Immature natural killer cell (primary cell): Measurements from ENCODE around the gene PLA2G6. TPM values are rescaled to one million over a fixed set of nuclear protein-coding genes. Genes with fewer than 3 reads are reported as not detected.

Experiments
- DNase-seq, 3 donors: peaks; one replicate each; pipeline ENCODE4 v3.0.0; 2022; ENCODE audit warnings: mixed read lengths in 1 of 3
- H3K27ac Mint-ChIP-seq, 6 donors: one replicate each; pipeline ENCODE4 v1.8.0; 2020; ENCODE audit warnings: mixed read lengths in 6 of 6, mild to moderate bottlenecking in 5 of 6, inconsistent platforms in 4 of 6, moderate library complexity in 3 of 6
- H3K27me3 Mint-ChIP-seq, 3 donors: one replicate each; pipeline ENCODE4 v1.8.0; 2020 to 2021; ENCODE audit warnings: low read depth in 3 of 3, mild to moderate bottlenecking in 3 of 3, mixed read lengths in 3 of 3, moderate library complexity in 3 of 3, inconsistent platforms in 1 of 3
- H3K36me3 Mint-ChIP-seq, 3 donors: one replicate each; pipeline ENCODE4 v1.8.0; 2020; ENCODE audit warnings: mixed read lengths in 3 of 3, inconsistent platforms in 2 of 3, mild to moderate bottlenecking in 2 of 3
- H3K4me1 Mint-ChIP-seq, 2 donors: one replicate each; pipeline ENCODE4 v1.8.0; 2020; ENCODE audit warnings: inconsistent platforms in 2 of 2, mild to moderate bottlenecking in 2 of 2, mixed read lengths in 2 of 2, moderate library complexity in 1 of 2
- H3K4me3 Mint-ChIP-seq, 5 donors: one replicate each; pipeline ENCODE4 v1.8.0; 2020; ENCODE audit warnings: mild to moderate bottlenecking in 5 of 5, mixed read lengths in 5 of 5, inconsistent platforms in 3 of 5, moderate library complexity in 3 of 5
- H3K9me3 Mint-ChIP-seq, 6 donors: one replicate each; pipeline ENCODE4 v1.8.0; 2020; ENCODE audit warnings: mild to moderate bottlenecking in 6 of 6, mixed read lengths in 6 of 6, inconsistent platforms in 4 of 6, moderate library complexity in 3 of 6
- polyA plus RNA-seq, 3 donors: library from polyadenylated mRNA; unstranded; fragments of 300-500 nt; fragmentation: Illumina TruSeq; gene quantifications; one replicate each; pipeline ENCODE4 v1.2.3, GENCODE V29; 2021

Gene PLA2G6
- 10 to 100 TPM in 1 of 3 donors, 1 to 10 TPM in 2; 3.3 to 11.4 (median 4.2) TPM for polyA plus RNA-seq

GRCh38 chr22:38181453-38182200 lies at the start of gene PLA2G6:
Gene PLA2G6 (minus strand): TSS chr22:38181830. CDS start chr22:38169426, 12,404 bp downstream.
- Mint-ChIP-seq H3K27me3 (peaks cover 9 to 15% (median 12%) of the 10 kb centered on the region in 3 donors), H3K27ac (peak within 1 kb of the TSS; percentile 88 to 99 (median 98)), H3K4me3 (peak within 1 kb of the TSS; percentile 85 to 98 (median 95)), H3K4me1 (peaks cover 57 to 59% of the 10 kb centered on the region in 2 donors), H3K36me3 (peaks cover 0 to 4% (median 0%) of the 10 kb centered on the region in 3 donors), H3K9me3 (peaks cover 0 to 2% (median 0%) of the 10 kb centered on the region in 6 donors)
- peak; percentile 99 for DNase-seq

GRCh38 chr22:38230916-38231315 lies 49.3 kb upstream of the PLA2G6 start:
- Mint-ChIP-seq H3K27me3 (peaks cover 0 to 3% (median 0%) of the 10 kb centered on the region in 3 donors), H3K4me3 (peak overlapping the region in 3 of 5 donors; percentile 28 to 73 (median 33))

GRCh38 chr22:38230108-38230825 lies 48.6 kb upstream of the PLA2G6 start:
- peak overlapping the region; percentile 84 to 96 (median 94) for H3K27ac Mint-ChIP-seq
- peaks cover 30 to 32% of the 10 kb centered on the region in 2 donors for H3K4me1 Mint-ChIP-seq
- peak overlapping the region; percentile 19 to 73 (median 28) for H3K4me3 Mint-ChIP-seq
- peak; percentile 76 to 79 (median 78) for DNase-seq
- peaks cover 0 to 3% (median under 1%) of the 10 kb centered on the region in 3 donors for H3K27me3 Mint-ChIP-seq
- no peaks in the 10 kb centered on the region for H3K9me3 Mint-ChIP-seq
- H3K36me3 Mint-ChIP-seq, result peaks cover 4 to 17% (median 14%) of the 10 kb centered on the region in 3 donors

More at GRCh38 chr22:38230916-38231315, 49.3 kb upstream of the PLA2G6 start:
- Mint-ChIP-seq H3K4me1 (peaks cover 30 to 32% of the 10 kb centered on the region in 2 donors), H3K9me3 (no peaks in the 10 kb centered on the region), H3K27ac (peak overlapping the region; percentile 84 to 96 (median 94)), H3K36me3 (peaks cover 4 to 19% (median 14%) of the 10 kb centered on the region in 3 donors)
- DNase-seq, result no peak

GRCh38 chr22:38228873-38229740 lies 47.5 kb upstream of the PLA2G6 start:
- Mint-ChIP-seq H3K27ac (peak overlapping the region; percentile 80 to 98 (median 90)), H3K9me3 (no peaks in the 10 kb centered on the region), H3K4me1 (peaks cover 28 to 32% of the 10 kb centered on the region in 2 donors), H3K4me3 (peak overlapping the region; percentile 55 to 69 (median 61)), H3K27me3 (peaks cover 0 to 3% (median 2%) of the 10 kb centered on the region in 3 donors), H3K36me3 (peaks cover 4 to 18% (median 9%) of the 10 kb centered on the region in 3 donors)
- DNase-seq, result peak in 2 of 3 donors; percentile 3 to 29

- no peaks in the 10 kb centered on the region for H3K9me3 Mint-ChIP-seq
- H3K4me3 Mint-ChIP-seq, result peak overlapping the region; percentile 55 to 69 (median 61)
- H3K27me3 Mint-ChIP-seq, result peaks cover 0 to 2% (median 2%) of the 10 kb centered on the region in 3 donors
- no peak for DNase-seq
- peaks cover 4 to 16% (median 9%) of the 10 kb centered on the region in 3 donors for H3K36me3 Mint-ChIP-seq
- H3K4me1 Mint-ChIP-seq, result peaks cover 28 to 32% of the 10 kb centered on the region in 2 donors
- peak overlapping the region; percentile 80 to 98 (median 90) for H3K27ac Mint-ChIP-seq
Observed at GRCh38 chr22:38228326-38228872, 46.8 kb upstream of the PLA2G6 start.

GRCh38 chr22:38226853-38227649 lies 45.4 kb upstream of the PLA2G6 start:
- Mint-ChIP-seq H3K9me3 (no peaks in the 10 kb centered on the region), H3K4me3 (no peak overlapping the region), H3K27ac (peak overlapping the region in 2 of 6 donors; percentile 22 to 68), H3K27me3 (peaks cover 0 to 2% (median 2%) of the 10 kb centered on the region in 3 donors), H3K36me3 (peaks cover 8 to 19% (median 9%) of the 10 kb centered on the region in 3 donors), H3K4me1 (peaks cover 28 to 32% of the 10 kb centered on the region in 2 donors)
- DNase-seq, result no peak

GRCh38 chr22:38223289-38223960 lies 41.8 kb upstream of the PLA2G6 start:
- Mint-ChIP-seq H3K9me3 (no peaks in the 10 kb centered on the region), H3K4me3 (no peak overlapping the region), H3K27ac (peak overlapping the region in 1 of 6 donors; percentile 59), H3K4me1 (peaks cover 15 to 17% of the 10 kb centered on the region in 2 donors), H3K27me3 (peaks cover 1 to 5% (median 4%) of the 10 kb centered on the region in 3 donors), H3K36me3 (peaks cover 0 to 8% (median 4%) of the 10 kb centered on the region in 3 donors)
- DNase-seq, result no peak

- DNase-seq, result no peak
- Mint-ChIP-seq H3K27ac (peak overlapping the region in 1 of 6 donors; percentile 40), H3K4me1 (peaks cover 18% of the 10 kb centered on the region in 2 donors), H3K9me3 (no peaks in the 10 kb centered on the region), H3K36me3 (peaks cover 0 to 8% (median 4%) of the 10 kb centered on the region in 3 donors), H3K27me3 (peaks cover 8 to 12% (median 9%) of the 10 kb centered on the region in 3 donors), H3K4me3 (no peak overlapping the region)
Observed at GRCh38 chr22:38222797-38223119, 41.1 kb upstream of the PLA2G6 start.

- Mint-ChIP-seq H3K27ac (peak overlapping the region in 3 of 6 donors; percentile 40 to 59 (median 53)), H3K36me3 (peaks cover 0 to 8% (median 4%) of the 10 kb centered on the region in 3 donors), H3K4me3 (no peak overlapping the region), H3K9me3 (no peaks in the 10 kb centered on the region), H3K27me3 (peaks cover 12 to 18% (median 15%) of the 10 kb centered on the region in 3 donors), H3K4me1 (peaks cover 19 to 20% of the 10 kb centered on the region in 2 donors)
- DNase-seq, result no peak
Observed at GRCh38 chr22:38221908-38222796, 40.5 kb upstream of the PLA2G6 start.

GRCh38 chr22:38221407-38221806 lies 39.8 kb upstream of the PLA2G6 start:
- no peak for DNase-seq
- no peak overlapping the region for H3K4me3 Mint-ChIP-seq

More at GRCh38 chr22:38221407-38221806, 39.8 kb upstream of the PLA2G6 start:
- H3K27ac Mint-ChIP-seq, result no peak overlapping the region
- no peaks in the 10 kb centered on the region for H3K9me3 Mint-ChIP-seq
- H3K4me1 Mint-ChIP-seq, result peaks cover 19 to 22% of the 10 kb centered on the region in 2 donors
- peaks cover 16 to 25% (median 23%) of the 10 kb centered on the region in 3 donors for H3K27me3 Mint-ChIP-seq
- peaks cover under 1 to 10% (median 4%) of the 10 kb centered on the region in 3 donors for H3K36me3 Mint-ChIP-seq
